ENCODE data around the gene PHF21A.

DNA sequence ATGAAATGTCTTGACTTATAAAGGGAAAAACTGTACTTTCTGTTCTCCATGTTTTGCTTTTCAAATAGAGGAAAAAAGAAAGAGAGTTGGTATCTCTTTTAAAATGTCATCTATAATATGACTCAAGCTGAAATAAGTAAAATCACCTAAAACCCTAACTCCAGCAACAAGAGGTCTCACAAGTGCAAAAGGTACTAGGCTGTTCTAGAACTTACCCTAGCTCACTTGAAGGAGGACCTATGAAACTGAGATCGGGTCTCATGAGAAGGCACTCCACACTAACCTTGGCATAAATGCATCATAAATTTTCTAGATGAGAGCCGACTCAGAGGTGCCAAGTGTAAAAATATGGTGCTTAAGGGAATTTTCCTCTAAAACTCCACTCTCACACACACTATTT lies 63.8 kb downstream of the PHF21A start:
- TF ChIP-seq POLR2A (IDR thresholded peaks at IDR 0.05) (no peak), CTCF (IDR thresholded peaks at IDR 0.05) (no peak), POLR2AphosphoS5 (IDR thresholded peaks at IDR 0.05) (no peak), EP300 (IDR thresholded peaks at IDR 0.05) (no peak)

Measured in gastroesophageal sphincter (tissue), 3 donors.